Measurements from ENCODE around the gene MCU. TPM values are rescaled to one million over a fixed set of nuclear protein-coding genes. Genes with fewer than 3 reads are reported as not detected.
"Not testable (repeated sequence)": the region's sequence is repeated elsewhere in the genome, so short reads cannot be mapped to it uniquely, and the experiment has no call there.

Gene MCU
- total and polyA plus RNA-seq, 12 donors = 9.0 to 19.0 (median 14.7) TPM

GRCh38 chr10:72895236-72895850 is 203.4 kb downstream of the MCU start:
- Histone ChIP-seq H3K36me3 (no peaks in the 10 kb centered on the region), H3K4me3 (no peak overlapping the region), H3K4me1 (peaks cover 0 to 15% (median 0%) of the 10 kb centered on the region in 9 donors), H3K9me3 (no peaks in the 10 kb centered on the region), H3K27me3 (no peaks in the 10 kb centered on the region), H3K27ac (no peak overlapping the region)
- no peak for TF ChIP-seq CTCF (IDR thresholded peaks at IDR 0.05)
- intact Hi-C loops (cut with DNase I) = no loop called here
- 67 to 75% methylated on average over 11 of the region's 11 CpGs for WGBS, 2 donors
- no peak for DNase-seq
- ATAC-seq = no peak

- 97 to 98% methylated on average over 10 of the region's 10 CpGs for WGBS, 2 donors
- Histone ChIP-seq H3K27me3 (no peaks in the 10 kb centered on the region), H3K9me3 (no peaks in the 10 kb centered on the region), H3K27ac (no peak overlapping the region), H3K4me1 (peaks cover 0 to 1% (median 0%) of the 10 kb centered on the region in 9 donors), H3K4me3 (no peak overlapping the region), H3K36me3 (no peaks in the 10 kb centered on the region)
- DNase-seq (no peak), ATAC-seq (no peak)
- no peak for TF ChIP-seq CTCF (IDR thresholded peaks at IDR 0.05)
- intact Hi-C loops (cut with DNase I) = no loop called here
These were observed 206.7 kb downstream of the MCU start for GRCh38 chr10:72898616-72899015.

- Histone ChIP-seq H3K27ac (no peak overlapping the region), H3K4me3 (no peak overlapping the region), H3K9me3 (no peaks in the 10 kb centered on the region), H3K4me1 (no peaks in the 10 kb centered on the region), H3K27me3 (no peaks in the 10 kb centered on the region), H3K36me3 (no peaks in the 10 kb centered on the region)
- ATAC-seq (no peak), DNase-seq (no peak)
- intact Hi-C loops (cut with DNase I) = no loop called here
- 93 to 100% methylated on average over 1 of the region's 1 CpG for WGBS, 2 donors
- TF ChIP-seq CTCF (IDR thresholded peaks at IDR 0.05) = no peak
These were observed 207.6 kb downstream of the MCU start for GRCh38 chr10:72899545-72899944.

GRCh38 chr10:72903941-72904446 is 212.1 kb downstream of the MCU start:
- H3K36me3 ChIP-seq; H3K27ac ChIP-seq; H3K27me3 ChIP-seq; H3K4me1 ChIP-seq; H3K9me3 ChIP-seq; DNase-seq; H3K4me3 ChIP-seq; ATAC-seq; intact Hi-C loops (cut with DNase I): not testable (repeated sequence)
- 92 to 93% methylated on average over 15 of the region's 15 CpGs for WGBS, 2 donors

GRCh38 chr10:72904806-72905205 is 212.9 kb downstream of the MCU start:
- intact Hi-C loops (cut with DNase I) = no loop called here
- H3K36me3 ChIP-seq = no peaks in the 10 kb centered on the region
- TF ChIP-seq CTCF (IDR thresholded peaks at IDR 0.05) = no peak
- no peak overlapping the region for H3K27ac ChIP-seq
- no peaks in the 10 kb centered on the region for H3K27me3 ChIP-seq
- DNase-seq (no peak), ATAC-seq (no peak)
- H3K4me3 ChIP-seq = no peak overlapping the region
- H3K4me1 ChIP-seq = no peaks in the 10 kb centered on the region
- H3K9me3 ChIP-seq = no peaks in the 10 kb centered on the region
- WGBS, 2 donors = 90 to 96% methylated on average over 3 of the region's 3 CpGs
